ENCODE measurements around the gene CYB5R4.
"Not testable (repeated sequence)": the region's sequence is repeated elsewhere in the genome, so short reads cannot be mapped to it uniquely, and the experiment has no call there.

The CYB5R4 gene

GRCh38 chr6:83901624-83902023 lies 42.1 kb downstream of the CYB5R4 start:
- H2AFZ ChIP-seq, result no peak overlapping the region
- no peaks in the 10 kb centered on the region for H3K27me3 ChIP-seq (ENCODE audit: control insufficient read depth, insufficient read depth, low read length)
- no peak overlapping the region for H3K9ac ChIP-seq
- no peaks in the 10 kb centered on the region for H3K36me3 ChIP-seq (ENCODE audit: control insufficient read depth, insufficient read depth, low read length)
- no peak overlapping the region for H3K4me2 ChIP-seq (ENCODE audit: low read length)
- no peak overlapping the region for H3K27ac ChIP-seq
- no peak for TF ChIP-seq CTCF (IDR thresholded peaks at IDR 0.05)
- H3K4me3 ChIP-seq (ENCODE audit: low read depth, low read length), result no peak overlapping the region
- H3K9me3 ChIP-seq (ENCODE audit: control insufficient read depth, low read length), result no peaks in the 10 kb centered on the region
- H3K79me2 ChIP-seq, result peaks cover 25% of the 10 kb centered on the region
- H3K4me1 ChIP-seq, result no peaks in the 10 kb centered on the region

GRCh38 chr6:83904395-83904794 lies 44.9 kb downstream of the CYB5R4 start:
- H3K9me3 ChIP-seq (ENCODE audit: control insufficient read depth, low read length), result no peaks in the 10 kb centered on the region
- H3K4me2 ChIP-seq (ENCODE audit: low read length), result no peak overlapping the region
- no peaks in the 10 kb centered on the region for H3K36me3 ChIP-seq (ENCODE audit: control insufficient read depth, insufficient read depth, low read length)
- TF ChIP-seq CTCF (IDR thresholded peaks at IDR 0.05), result no peak
- H3K4me1 ChIP-seq, result no peaks in the 10 kb centered on the region
- H3K79me2 ChIP-seq, result peaks cover 18% of the 10 kb centered on the region
- H3K9ac ChIP-seq, result no peak overlapping the region
- H3K27me3 ChIP-seq (ENCODE audit: control insufficient read depth, insufficient read depth, low read length), result no peaks in the 10 kb centered on the region
- no peak overlapping the region for H3K4me3 ChIP-seq (ENCODE audit: low read depth, low read length)
- no peak overlapping the region for H2AFZ ChIP-seq
- no peak overlapping the region for H3K27ac ChIP-seq

GRCh38 chr6:83905648-83906047 lies 46.2 kb downstream of the CYB5R4 start:
- Histone ChIP-seq H3K9me3 (ENCODE audit: control insufficient read depth, low read length) (no peaks in the 10 kb centered on the region), H3K27ac (no peak overlapping the region), H3K9ac (no peak overlapping the region), H3K4me3 (ENCODE audit: low read depth, low read length) (no peak overlapping the region), H3K4me2 (ENCODE audit: low read length) (no peak overlapping the region), H3K27me3 (ENCODE audit: control insufficient read depth, insufficient read depth, low read length) (no peaks in the 10 kb centered on the region), H2AFZ (no peak overlapping the region), H3K4me1 (peaks cover 3% of the 10 kb centered on the region), H3K79me2 (peaks cover 18% of the 10 kb centered on the region), H3K36me3 (ENCODE audit: control insufficient read depth, insufficient read depth, low read length) (no peaks in the 10 kb centered on the region)
- no peak for TF ChIP-seq CTCF (IDR thresholded peaks at IDR 0.05)

- not testable (repeated sequence) for H3K9me3 ChIP-seq (ENCODE audit: control insufficient read depth, low read length); H3K27ac ChIP-seq; H3K4me1 ChIP-seq; H3K9ac ChIP-seq; H3K36me3 ChIP-seq (ENCODE audit: control insufficient read depth, insufficient read depth, low read length); H3K4me3 ChIP-seq (ENCODE audit: low read depth, low read length); H2AFZ ChIP-seq; H3K27me3 ChIP-seq (ENCODE audit: control insufficient read depth, insufficient read depth, low read length); H3K4me2 ChIP-seq (ENCODE audit: low read length)
- peaks cover 10% of the 10 kb centered on the region for H3K79me2 ChIP-seq
Measured at GRCh38 chr6:83907623-83908390, 48.3 kb downstream of the CYB5R4 start.

GRCh38 chr6:83908813-83909212 lies 49.3 kb downstream of the CYB5R4 start:
- Histone ChIP-seq H3K79me2 (peaks cover 10% of the 10 kb centered on the region), H3K4me2 (ENCODE audit: low read length) (no peak overlapping the region), H3K4me3 (ENCODE audit: low read depth, low read length) (no peak overlapping the region), H3K27ac (no peak overlapping the region), H3K36me3 (ENCODE audit: control insufficient read depth, insufficient read depth, low read length) (no peaks in the 10 kb centered on the region), H3K9ac (no peak overlapping the region), H3K9me3 (ENCODE audit: control insufficient read depth, low read length) (no peaks in the 10 kb centered on the region), H2AFZ (no peak overlapping the region), H3K27me3 (ENCODE audit: control insufficient read depth, insufficient read depth, low read length) (no peaks in the 10 kb centered on the region), H3K4me1 (peaks cover 3% of the 10 kb centered on the region)
- TF ChIP-seq CTCF (IDR thresholded peaks at IDR 0.05), result no peak
